HG03521 (cell line): ENCODE results near the gene PYCR2.

ENCODE experiments used
- ATAC-seq: cut with Tn5 transposase; IDR thresholded peaks from one replicate; pipeline ENCODE4 v1.9.1; 2021; ENCODE audit warnings: mild to moderate bottlenecking, moderate library complexity; ENCODE audit not compliant: unreplicated experiment

PYCR2 gene

GRCh38 chr1:225879521-225880221 lies 44.4 kb downstream of the PYCR2 start:
- ATAC-seq: no peak

- no peak for ATAC-seq
Measured at GRCh38 chr1:225878282-225878681, 45.8 kb downstream of the PYCR2 start.

GRCh38 chr1:225877580-225877979 lies 46.5 kb downstream of the PYCR2 start:
- no peak for ATAC-seq

DNA sequence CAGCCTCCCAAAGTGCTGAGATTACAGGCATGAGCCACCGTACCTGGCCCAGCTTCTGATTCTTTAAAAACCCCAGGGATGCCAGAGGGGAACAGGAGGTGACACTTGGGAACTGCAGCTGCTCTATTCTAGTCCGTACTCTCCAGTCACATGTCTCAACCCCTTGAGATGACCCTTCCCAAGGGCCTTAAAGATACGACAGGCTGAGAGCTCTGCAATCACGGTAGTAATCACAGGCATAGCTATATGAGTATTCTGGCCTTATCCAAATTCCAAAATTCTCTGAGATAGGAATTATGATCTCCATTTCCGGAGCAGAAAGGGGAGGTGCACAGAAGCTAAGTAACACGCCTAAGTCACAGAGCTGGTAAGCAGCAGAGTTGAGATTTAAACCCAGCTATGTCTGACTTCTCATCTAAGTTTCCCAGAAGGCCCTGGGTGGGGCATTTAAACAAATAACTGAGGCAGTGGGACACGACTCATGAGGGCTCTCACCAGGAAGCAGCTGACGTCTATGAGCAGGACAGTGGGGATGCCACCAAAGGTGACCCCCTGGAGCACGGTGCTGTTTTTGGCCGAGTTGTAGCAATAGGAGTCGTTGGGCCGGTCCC lies 47.0 kb downstream of the PYCR2 start:
- no peak for ATAC-seq

DNA sequence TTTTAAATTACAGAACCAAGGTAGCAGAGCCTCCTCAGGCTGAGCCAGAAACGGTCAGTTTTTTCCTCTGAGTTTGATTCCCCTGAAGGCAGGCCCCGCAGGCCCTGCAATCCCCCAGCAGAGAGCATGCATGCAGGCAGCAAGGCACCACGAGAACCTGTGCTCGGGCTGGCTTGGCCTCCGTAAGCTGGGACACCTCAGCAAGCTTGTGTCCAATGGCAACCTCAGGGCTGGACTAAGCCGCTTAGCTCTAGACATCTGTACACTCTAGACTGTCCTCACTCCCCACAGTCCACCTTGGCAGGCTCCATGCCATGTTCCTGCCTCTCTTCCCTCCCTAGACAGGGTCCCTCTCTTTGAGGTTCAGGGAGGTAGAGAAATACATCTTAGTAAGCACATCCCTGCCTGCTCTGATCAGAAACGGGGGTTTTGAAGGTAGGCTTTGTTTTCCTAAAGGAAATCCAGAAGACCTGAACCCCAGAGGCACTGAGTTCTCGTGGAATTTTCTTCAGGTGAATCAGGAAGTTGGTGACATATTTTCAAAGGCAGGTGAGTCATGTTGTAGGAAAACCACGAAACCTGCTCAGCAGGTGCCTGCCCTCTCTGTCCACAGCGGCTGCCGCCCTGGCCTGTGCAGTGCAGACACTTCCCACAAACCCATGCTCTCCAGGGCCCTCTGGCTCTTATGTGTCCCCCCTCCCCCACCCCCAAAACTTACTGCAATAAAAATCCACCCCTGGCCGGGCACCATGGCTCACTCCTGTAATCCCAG lies 48.8 kb downstream of the PYCR2 start:
- ATAC-seq: no peak

DNA sequence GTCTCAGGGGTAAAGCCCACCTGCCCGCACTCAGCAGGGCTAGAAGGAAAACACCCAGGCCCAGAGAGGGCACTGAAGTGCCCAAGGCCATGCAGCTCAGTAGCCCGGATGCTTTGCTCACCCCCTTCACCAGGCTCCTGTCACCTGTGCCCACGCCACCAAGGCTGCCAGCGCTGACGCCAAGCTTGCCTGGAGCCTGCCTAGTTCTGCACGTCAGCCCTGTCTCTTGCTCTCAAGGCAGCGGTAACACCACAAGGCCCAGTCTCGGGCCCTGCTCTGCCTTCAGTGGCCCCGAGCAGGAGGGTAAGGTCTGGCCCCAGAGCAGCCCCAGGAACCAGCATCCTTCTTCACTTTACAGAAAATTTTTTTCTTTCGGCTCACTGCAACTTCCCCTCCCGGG lies 49.6 kb downstream of the PYCR2 start:
- no peak for ATAC-seq

DNA sequence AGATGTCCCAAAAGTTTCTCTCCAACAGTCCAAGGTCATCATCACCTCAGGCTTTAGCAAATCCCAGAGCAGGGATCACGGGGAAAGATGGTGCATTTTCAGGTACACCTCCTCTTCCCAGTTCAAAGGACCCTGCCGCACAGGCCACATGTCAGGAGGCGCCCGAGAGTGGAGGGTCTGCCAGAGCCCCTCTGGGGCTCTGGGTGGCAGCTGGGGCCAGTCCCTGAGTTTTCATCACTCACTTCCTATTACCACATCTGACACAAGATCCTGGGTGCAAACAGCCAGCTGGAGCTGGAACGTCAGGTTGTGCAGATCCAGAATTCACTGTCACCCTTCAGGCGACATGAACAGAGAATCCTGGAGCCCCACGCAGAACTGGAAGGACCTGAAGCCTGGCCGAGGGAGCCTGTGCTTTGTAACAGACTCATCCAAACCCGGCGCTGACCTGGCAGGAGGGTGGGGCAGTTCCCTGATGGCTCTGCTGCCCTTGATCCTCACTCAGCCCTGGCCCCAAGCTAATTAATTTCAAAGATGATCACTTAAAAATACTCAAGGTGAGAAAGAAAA lies 50.7 kb downstream of the PYCR2 start:
- no peak for ATAC-seq

- no peak for ATAC-seq
Measured at GRCh38 chr1:225872075-225872430, 52.0 kb downstream of the PYCR2 start.

- ATAC-seq: no peak
Measured at GRCh38 chr1:225871359-225872074, 52.5 kb downstream of the PYCR2 start.

DNA sequence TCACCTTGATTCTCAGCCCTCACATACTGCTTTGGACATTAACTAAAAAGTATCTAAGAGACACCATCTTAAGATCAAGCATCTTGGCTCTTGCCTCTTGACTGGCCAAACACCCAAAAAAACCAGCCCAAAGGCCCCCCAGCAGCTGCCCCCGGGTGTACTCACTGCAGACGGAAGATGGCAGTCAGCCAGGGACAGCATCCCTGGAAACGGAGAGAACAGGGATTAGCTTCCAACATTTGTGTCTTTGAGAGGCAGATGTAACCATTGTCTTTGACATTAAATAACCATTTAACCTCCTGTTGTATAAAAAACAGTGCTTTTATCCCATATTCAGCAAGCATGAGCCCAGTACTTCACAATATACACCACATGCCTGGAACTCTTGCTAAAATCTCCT lies 53.1 kb downstream of the PYCR2 start:
- ATAC-seq: no peak
